ENCODE measurements around the gene FAM3A. TPM values are rescaled to one million over a fixed set of nuclear protein-coding genes. Genes with fewer than 3 reads are reported as not detected.

Gene FAM3A
- total RNA-seq, 1 donor from 2014 or later: 53.1 TPM

- intact Hi-C loops (cut with DNase I): loop anchor here (5.0 kb wide), 1 partner anchor 48 kb away; the partner anchor contains the start of gene GDI1
- DNase-seq (ENCODE audit: low spot score): no peak
Observed at GRCh38 chrX:154485150-154486051, 30.6 kb downstream of the FAM3A start.

GRCh38 chrX:154484255-154485149 is 31.5 kb downstream of the FAM3A start:
- intact Hi-C loops (cut with DNase I): loop anchor here (5.0 kb wide), 1 partner anchor 47 kb away; the partner anchor contains the start of gene GDI1
- no peak for DNase-seq (ENCODE audit: low spot score)

- intact Hi-C loops (cut with DNase I): no loop called here
Observed at GRCh38 chrX:154483325-154483724, 32.7 kb downstream of the FAM3A start.

GRCh38 chrX:154482786-154483185 is 33.2 kb downstream of the FAM3A start:
- no peak for DNase-seq (ENCODE audit: low spot score)
- intact Hi-C loops (cut with DNase I): no loop called here

More at GRCh38 chrX:154483325-154483724, 32.7 kb downstream of the FAM3A start:
- no peak for DNase-seq (ENCODE audit: low spot score)

- intact Hi-C loops (cut with DNase I): no loop called here
- no peak for DNase-seq (ENCODE audit: low spot score)
Observed at GRCh38 chrX:154481911-154482601, 34.0 kb downstream of the FAM3A start.

- intact Hi-C loops (cut with DNase I): no loop called here
- no peak for DNase-seq (ENCODE audit: low spot score)
Observed at GRCh38 chrX:154481195-154481594, 34.8 kb downstream of the FAM3A start.

GRCh38 chrX:154478728-154479622 is 37.1 kb downstream of the FAM3A start, which contains the start of gene LAGE3:
TSS of gene LAGE3 (minus strand) at chrX:154479281. CDS start at chrX:154478915, 366 bp downstream.
- DNase-seq (ENCODE audit: low spot score): peak; percentile 97
- intact Hi-C loops (cut with DNase I): loop anchor here (2.0 kb wide), 1 partner anchor 34 kb away; the partner anchor contains the start of gene FAM50A

- no peak for DNase-seq (ENCODE audit: low spot score)
Observed at GRCh38 chrX:154477891-154478477, 38.0 kb downstream of the FAM3A start.

GRCh38 chrX:154476821-154477220 is 39.2 kb downstream of the FAM3A start:
- intact Hi-C loops (cut with DNase I): no loop called here

More at GRCh38 chrX:154477891-154478477, 38.0 kb downstream of the FAM3A start:
- intact Hi-C loops (cut with DNase I): loop anchor here (2.0 kb wide), 1 partner anchor 33 kb away; the partner anchor contains the start of gene FAM50A

GRCh38 chrX:154473683-154474082 is 42.3 kb downstream of the FAM3A start:
- intact Hi-C loops (cut with DNase I): no loop called here
- no peak for DNase-seq (ENCODE audit: low spot score)

More at GRCh38 chrX:154476821-154477220, 39.2 kb downstream of the FAM3A start:
- DNase-seq (ENCODE audit: low spot score): no peak

GRCh38 chrX:154472685-154473632 is 43.1 kb downstream of the FAM3A start:
- no peak for DNase-seq (ENCODE audit: low spot score)
- intact Hi-C loops (cut with DNase I): no loop called here

- DNase-seq (ENCODE audit: low spot score): no peak
- intact Hi-C loops (cut with DNase I): no loop called here
Observed at GRCh38 chrX:154471839-154472684, 44.0 kb downstream of the FAM3A start.

- intact Hi-C loops (cut with DNase I): no loop called here
- no peak for DNase-seq (ENCODE audit: low spot score)
Observed at GRCh38 chrX:154470914-154471568, 45.0 kb downstream of the FAM3A start.

GRCh38 chrX:154470434-154470833 is 45.6 kb downstream of the FAM3A start:
- no peak for DNase-seq (ENCODE audit: low spot score)
- intact Hi-C loops (cut with DNase I): no loop called here

- intact Hi-C loops (cut with DNase I): no loop called here
- no peak for DNase-seq (ENCODE audit: low spot score)
Observed at GRCh38 chrX:154469880-154470279, 46.2 kb downstream of the FAM3A start.
